Thymus (tissue), 11 donors: ENCODE results near the gene TUBGCP2. TPM values are rescaled to one million over a fixed set of nuclear protein-coding genes. Genes with fewer than 3 reads are reported as not detected.

Experiments used
- DNase-seq, 9 donors: peaks; one replicate each; pipeline ENCODE4 v3.0.0-alpha.2; 2013; ENCODE audit warnings: low spot score in 9 of 9, low read depth in 6 of 9, missing footprints in 1 of 9
- H3K27ac ChIP-seq, 2 donors: one replicate each; pipeline ENCODE4 v1.5.1; 2013; ENCODE audit warnings: control low read depth in 1 of 2, low read depth in 1 of 2, low read length in 1 of 2, mild to moderate bottlenecking in 1 of 2, moderate library complexity in 1 of 2
- H3K27me3 ChIP-seq, 2 donors: one replicate each; pipeline ENCODE4 v1.5.1; 2013; ENCODE audit warnings: low read length in 1 of 2; ENCODE audit not compliant: control insufficient read depth in 2 of 2, insufficient read depth in 1 of 2
- H3K36me3 ChIP-seq, 2 donors: one replicate each; pipeline ENCODE4 v1.5.1; 2013; ENCODE audit warnings: low read length in 1 of 2, mild to moderate bottlenecking in 1 of 2, moderate library complexity in 1 of 2; ENCODE audit not compliant: control insufficient read depth in 2 of 2, insufficient read depth in 2 of 2
- H3K4me1 ChIP-seq, 2 donors: one replicate each; pipeline ENCODE4 v1.5.1; 2013; ENCODE audit warnings: low read length in 2 of 2; ENCODE audit not compliant: control insufficient read depth in 2 of 2, insufficient read depth in 2 of 2
- H3K4me3 ChIP-seq, 2 donors: one replicate each; pipeline ENCODE4 v1.5.1; 2013; ENCODE audit warnings: low read length in 2 of 2, control low read depth in 1 of 2, mild to moderate bottlenecking in 1 of 2
- H3K9me3 ChIP-seq, 2 donors: one replicate each; pipeline ENCODE4 v1.5.1; 2013; ENCODE audit warnings: low read length in 1 of 2, mild to moderate bottlenecking in 1 of 2; ENCODE audit not compliant: control insufficient read depth in 2 of 2, insufficient read depth in 1 of 2
- WGBS: extraction: QIAGEN DNeasy Blood & Tissue Kit; methylation state at CpG from one replicate; pipeline ENCODE4 v1.1.7; 2013; 5-methylcytosine and 5-hydroxymethylcytosine counted together
- polyA plus RNA-seq: library from polyadenylated mRNA; stranded (reverse); fragments of 200-250 nt; gene quantifications from one replicate; pipeline ENCODE4 v1.2.3, GENCODE V29; 2013
- total RNA-seq: library from RNA; stranded (reverse); fragments of 120-200 nt; gene quantifications from one replicate; pipeline ENCODE4 v1.2.4, GENCODE V29; 2013
- donor health status: healthy.

The TUBGCP2 gene
- total and polyA plus RNA-seq, 2 donors, result 26.9 to 164 TPM

DNA sequence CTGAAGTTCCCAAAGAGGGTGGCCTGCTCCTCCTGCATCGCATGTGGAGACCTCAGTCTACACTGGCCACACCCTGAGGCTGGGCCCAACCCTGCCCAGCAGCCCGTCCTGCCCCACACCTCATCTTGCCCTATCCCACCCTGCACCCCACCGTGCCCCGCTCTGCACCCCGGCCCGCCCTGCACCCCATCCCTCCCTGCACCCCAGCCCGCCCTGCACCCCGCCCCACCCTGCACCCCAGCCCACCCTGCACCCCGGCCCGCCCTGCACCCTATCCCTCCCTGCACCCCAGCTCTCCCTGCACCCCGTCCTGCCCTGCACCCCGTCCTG, 56.5 kb downstream of the TUBGCP2 start:
- no peaks in the 10 kb centered on the region for H3K9me3 ChIP-seq
- peaks cover 0 to 1% of the 10 kb centered on the region in 2 donors for H3K4me1 ChIP-seq
- H3K4me3 ChIP-seq, result no peak overlapping the region
- WGBS, result 97% methylated on average over 12 of the region's 12 CpGs
- H3K36me3 ChIP-seq, result no peaks in the 10 kb centered on the region
- H3K27me3 ChIP-seq, result peaks cover 0 to 24% of the 10 kb centered on the region in 2 donors
- no peak overlapping the region for H3K27ac ChIP-seq
- no peak for DNase-seq

DNA sequence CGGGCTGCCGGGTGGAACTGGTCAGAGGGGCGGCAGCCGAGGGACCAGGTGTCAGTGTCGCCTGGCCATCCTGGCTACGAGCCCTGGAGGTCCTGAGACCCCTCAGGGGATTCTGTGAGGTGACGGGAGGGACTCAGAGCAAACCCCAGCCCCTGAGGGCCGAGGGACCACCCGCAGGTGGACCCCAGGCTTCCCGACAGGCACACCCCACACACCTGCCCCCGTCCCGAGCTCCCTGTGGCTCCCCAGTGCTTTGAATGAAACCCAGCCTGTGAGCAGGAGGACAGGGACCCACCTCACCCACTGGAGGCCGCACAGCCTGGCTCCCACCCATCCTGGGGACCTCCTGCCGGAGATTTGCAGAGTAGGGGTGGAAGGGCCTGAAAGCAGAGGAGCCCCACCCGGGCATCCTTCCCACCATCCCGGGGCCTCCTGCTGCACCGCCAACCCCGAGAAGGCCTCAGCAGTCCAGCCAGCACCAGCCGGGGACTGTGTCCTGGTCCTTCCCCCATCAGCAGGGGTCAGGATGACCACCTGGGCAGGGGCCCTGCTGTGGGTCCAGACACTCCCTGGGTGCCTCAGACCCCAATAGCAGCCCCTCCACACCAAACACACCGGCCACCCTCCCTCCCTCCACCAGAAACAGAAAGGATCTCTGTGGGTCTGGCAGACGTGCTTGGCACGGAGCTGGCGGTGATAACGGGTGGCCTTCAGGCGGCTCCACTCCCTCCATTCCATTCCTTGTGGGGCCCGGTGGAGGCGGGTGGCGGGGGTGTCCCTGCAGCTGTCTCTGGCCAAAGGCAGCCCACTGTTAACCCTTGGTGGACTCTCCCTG, 57.1 kb downstream of the TUBGCP2 start:
- Histone ChIP-seq H3K36me3 (no peaks in the 10 kb centered on the region), H3K9me3 (no peaks in the 10 kb centered on the region), H3K27me3 (peaks cover 0 to 19% of the 10 kb centered on the region in 2 donors), H3K4me3 (no peak overlapping the region), H3K27ac (no peak overlapping the region), H3K4me1 (no peaks in the 10 kb centered on the region)
- 88% methylated on average over 28 of the region's 28 CpGs for WGBS
- no peak for DNase-seq

DNA sequence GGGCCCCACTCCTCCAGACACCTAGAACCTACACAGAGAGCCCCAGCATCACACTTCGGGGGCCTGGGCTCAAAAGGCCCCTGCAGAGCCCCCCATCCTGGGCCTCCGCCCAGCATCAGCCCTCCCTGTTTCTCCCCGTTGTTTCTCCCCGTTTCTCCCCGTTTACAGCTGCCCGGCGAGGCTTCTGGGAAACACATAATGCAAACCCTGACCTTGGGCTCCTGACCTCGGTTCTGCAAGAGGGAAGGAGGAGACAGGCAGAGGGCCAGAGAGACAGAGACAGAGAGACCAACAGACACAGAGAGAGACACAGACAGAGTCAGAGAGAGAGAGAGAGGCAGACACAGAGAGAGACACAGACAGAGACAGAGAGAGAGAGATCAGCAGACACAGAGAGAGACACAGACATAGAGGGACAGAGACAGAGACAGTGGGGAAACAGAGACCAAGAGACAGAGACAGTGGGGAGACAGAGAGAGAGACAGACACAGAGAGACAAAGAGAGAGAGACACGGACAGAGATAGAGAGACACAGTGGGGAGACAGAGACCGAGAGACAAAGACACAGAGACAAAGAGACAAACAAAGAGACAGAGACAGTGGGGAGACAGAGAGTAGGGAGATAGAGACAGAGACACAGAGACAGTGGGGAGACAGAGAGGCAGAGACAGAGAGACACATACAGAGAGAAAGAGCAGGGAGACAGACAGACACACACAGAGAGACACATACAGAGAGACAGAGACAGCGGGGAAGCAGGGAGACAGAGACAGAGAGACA, 58.5 kb downstream of the TUBGCP2 start:
- Histone ChIP-seq H3K9me3 (no peaks in the 10 kb centered on the region), H3K27me3 (peaks cover 0 to 9% of the 10 kb centered on the region in 2 donors), H3K36me3 (no peaks in the 10 kb centered on the region), H3K27ac (no peak overlapping the region), H3K4me3 (no peak overlapping the region), H3K4me1 (no peaks in the 10 kb centered on the region)
- DNase-seq, result no peak
- 94% methylated on average over 11 of the region's 11 CpGs for whole genome bisulfite sequencing

DNA sequence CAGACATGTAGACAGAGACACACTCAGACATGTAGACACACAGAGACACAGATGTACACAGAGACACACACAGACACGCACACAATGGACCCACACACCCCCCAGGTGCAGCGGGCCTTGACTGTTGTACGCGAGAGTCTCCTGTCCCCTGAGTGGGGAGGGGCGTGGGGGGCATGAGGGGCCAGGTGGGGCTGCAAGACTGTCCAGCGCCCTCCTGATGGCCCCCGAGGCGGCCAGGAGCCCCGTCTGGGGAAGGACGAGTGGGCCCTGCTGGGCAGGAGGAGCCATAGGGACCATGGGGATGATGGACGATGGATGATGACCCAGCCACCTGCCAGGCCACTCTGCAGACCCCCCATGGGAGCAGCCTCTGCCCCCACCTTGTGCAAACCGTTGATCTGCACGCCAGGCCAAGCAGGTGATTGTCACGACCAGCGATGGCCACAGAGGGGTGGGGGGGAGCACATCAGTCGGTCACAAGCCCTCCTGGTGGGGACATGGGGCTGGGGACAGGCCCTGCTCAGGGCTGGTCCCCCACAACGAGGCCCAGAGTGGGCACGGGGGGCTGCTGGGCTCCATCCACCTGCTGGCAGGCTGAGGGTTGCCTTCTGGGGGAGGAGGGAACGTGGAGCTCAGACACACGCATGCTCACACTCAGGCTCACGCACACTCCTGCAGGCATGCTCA, 59.4 kb downstream of the TUBGCP2 start:
- H3K4me3 ChIP-seq, result no peak overlapping the region
- no peak overlapping the region for H3K27ac ChIP-seq
- no peaks in the 10 kb centered on the region for H3K9me3 ChIP-seq
- no peaks in the 10 kb centered on the region for H3K4me1 ChIP-seq
- H3K27me3 ChIP-seq, result peaks cover 0 to 9% of the 10 kb centered on the region in 2 donors
- whole genome bisulfite sequencing, result 80% methylated on average over 21 of the region's 21 CpGs
- DNase-seq, result no peak
- H3K36me3 ChIP-seq, result no peaks in the 10 kb centered on the region

DNA sequence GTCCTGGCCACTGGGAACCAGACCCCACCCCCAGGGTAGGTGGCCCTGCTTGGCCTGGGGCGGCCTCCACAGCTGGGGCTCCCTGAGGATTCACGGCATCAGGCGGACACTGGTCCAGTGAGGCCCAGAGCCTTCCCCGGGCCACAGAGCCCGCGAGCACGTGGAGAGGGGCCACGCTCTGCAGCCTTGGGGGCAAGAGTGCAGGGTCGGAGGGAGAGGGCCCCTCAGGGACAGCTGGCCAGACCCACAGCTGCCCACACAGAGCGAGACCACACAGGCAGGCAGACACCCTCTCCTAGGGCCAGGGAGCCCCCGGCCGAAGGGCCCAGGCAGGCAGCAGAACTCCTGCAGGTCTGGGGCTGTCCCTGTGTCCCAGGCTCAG, 60.3 kb downstream of the TUBGCP2 start:
- H3K27me3 ChIP-seq, result peaks cover 0 to 15% of the 10 kb centered on the region in 2 donors
- WGBS, result 96% methylated on average over 12 of the region's 12 CpGs
- no peak for DNase-seq

DNA sequence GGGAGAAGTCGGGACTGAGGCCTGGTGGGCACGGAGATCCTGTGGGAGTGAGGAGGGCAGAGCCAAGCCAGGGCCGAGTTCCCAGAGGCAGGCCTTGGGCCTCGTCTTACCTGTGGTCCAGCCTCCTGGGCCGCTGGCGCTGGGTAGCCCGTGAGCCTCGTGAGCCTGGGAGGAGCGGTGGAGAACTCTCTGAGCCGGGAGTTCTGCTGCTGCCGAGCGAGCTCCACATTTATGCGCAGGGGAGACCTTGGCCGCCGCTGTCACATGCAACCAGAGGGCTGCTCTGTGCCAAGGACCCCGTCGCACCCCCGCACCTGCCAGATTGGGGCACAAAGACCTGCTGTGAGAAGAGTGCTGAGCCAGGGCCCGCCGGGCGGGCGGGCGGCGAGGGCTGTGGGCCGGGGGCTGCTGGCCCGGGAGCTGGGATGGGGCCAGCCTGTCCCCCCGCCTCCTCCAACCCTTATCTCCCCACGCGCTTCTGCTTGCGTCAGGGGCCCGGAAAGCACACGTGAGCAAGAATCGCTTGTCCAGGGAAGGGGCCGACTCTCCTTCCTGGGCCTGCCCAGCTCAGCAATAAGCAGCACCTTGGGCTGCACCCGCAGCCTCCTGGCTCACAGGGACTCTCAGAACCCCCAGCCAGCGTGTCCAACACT, 60.9 kb downstream of the TUBGCP2 start:
- WGBS, result 96% methylated on average over 36 of the region's 36 CpGs
- Histone ChIP-seq H3K9me3 (peaks cover 0 to 1% of the 10 kb centered on the region in 2 donors), H3K27ac (no peak overlapping the region), H3K4me3 (no peak overlapping the region), H3K27me3 (peaks cover 0 to 15% of the 10 kb centered on the region in 2 donors), H3K4me1 (no peaks in the 10 kb centered on the region), H3K36me3 (no peaks in the 10 kb centered on the region)
- no peak for DNase-seq

More for the DNA sequence above, 60.3 kb downstream of the TUBGCP2 start:
- H3K27ac ChIP-seq, result no peak overlapping the region
- no peak overlapping the region for H3K4me3 ChIP-seq
- H3K4me1 ChIP-seq, result no peaks in the 10 kb centered on the region
- no peaks in the 10 kb centered on the region for H3K36me3 ChIP-seq
- peaks cover 0 to under 1% of the 10 kb centered on the region in 2 donors for H3K9me3 ChIP-seq

DNA sequence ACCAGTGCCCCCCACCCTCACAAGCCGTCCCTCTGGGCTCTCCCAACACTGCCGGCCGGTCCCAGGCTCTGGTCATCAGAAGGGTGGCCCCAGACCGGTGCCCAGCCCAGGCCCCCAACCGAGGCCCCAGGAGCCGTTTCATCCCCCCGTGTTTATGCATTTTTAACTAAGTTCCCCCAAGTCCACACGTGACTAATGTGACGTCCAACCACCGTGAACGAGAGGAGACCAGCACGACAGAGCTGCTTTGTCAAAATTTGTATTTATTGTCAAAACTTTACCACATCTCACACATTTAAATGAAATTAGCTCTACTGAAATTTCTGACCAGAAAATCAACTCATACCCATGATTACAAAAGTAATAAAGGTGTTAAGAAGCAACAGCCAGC, 62.4 kb downstream of the TUBGCP2 start:
- Histone ChIP-seq H3K27me3 (peaks cover 2 to 28% of the 10 kb centered on the region in 2 donors), H3K4me1 (no peaks in the 10 kb centered on the region), H3K9me3 (peaks cover 0 to 1% of the 10 kb centered on the region in 2 donors)

DNA sequence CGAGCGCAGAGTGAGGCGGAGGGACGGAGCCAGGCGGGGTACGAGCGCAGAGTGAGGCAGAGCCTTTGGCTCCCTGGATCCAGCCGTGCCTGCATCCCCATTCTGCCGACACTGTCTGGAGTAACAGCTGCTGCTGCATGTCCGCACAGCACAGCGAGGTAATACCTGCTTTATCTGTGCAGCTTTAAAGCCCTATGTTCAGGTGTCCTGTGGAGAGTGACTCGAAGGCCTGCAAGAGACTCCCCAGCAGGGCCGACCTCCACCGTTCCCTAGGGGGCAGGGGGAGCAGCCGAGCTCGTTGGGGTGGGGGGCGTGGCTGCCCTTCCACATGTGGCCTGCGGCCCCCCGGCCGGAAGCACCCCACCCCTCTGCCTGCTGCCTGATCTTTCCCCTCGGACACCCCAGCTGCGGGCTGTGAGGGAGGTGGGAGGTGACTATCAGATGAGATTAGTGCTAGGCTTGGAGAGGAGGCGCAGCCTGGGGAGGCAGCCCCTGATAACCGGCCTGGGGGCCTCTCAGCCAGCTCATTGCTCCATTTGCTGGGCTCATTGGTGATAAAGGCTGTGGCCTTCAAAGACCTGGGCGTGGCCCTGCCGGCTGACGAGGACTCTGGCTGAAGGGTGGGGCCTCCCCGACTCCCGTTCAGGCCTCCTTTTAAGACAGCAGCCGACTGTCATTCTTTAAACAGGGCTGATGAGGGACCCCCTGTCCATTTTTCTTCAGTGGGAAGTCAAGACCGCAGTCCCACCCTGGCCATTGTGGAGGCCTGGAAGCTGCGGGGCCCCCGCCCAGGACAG, 63.0 kb downstream of the TUBGCP2 start:
- H3K27me3 ChIP-seq, result peaks cover 8 to 34% of the 10 kb centered on the region in 2 donors
- H3K36me3 ChIP-seq, result no peaks in the 10 kb centered on the region
- H3K4me3 ChIP-seq, result no peak overlapping the region
- no peak for DNase-seq
- H3K9me3 ChIP-seq, result peaks cover 0 to 1% of the 10 kb centered on the region in 2 donors
- WGBS, result 87% methylated on average over 33 of the region's 33 CpGs
- H3K4me1 ChIP-seq, result peaks cover 0 to 2% of the 10 kb centered on the region in 2 donors
- H3K27ac ChIP-seq, result no peak overlapping the region

More for the DNA sequence above, 62.4 kb downstream of the TUBGCP2 start:
- 89% methylated on average over 12 of the region's 12 CpGs for WGBS
- DNase-seq, result no peak
- H3K36me3 ChIP-seq, result no peaks in the 10 kb centered on the region
- no peak overlapping the region for H3K27ac ChIP-seq
- no peak overlapping the region for H3K4me3 ChIP-seq
